ENCODE data around the gene ZNF239. TPM values are rescaled to one million over a fixed set of nuclear protein-coding genes. Genes with fewer than 3 reads are reported as not detected.

The ZNF239 gene
- total and polyA plus RNA-seq, 2 of the 4 experiments (the other 2 are of a cell fraction): 7.4 to 12.7 TPM

GRCh38 chr10:43616697-43617370, 42.4 kb upstream of the ZNF239 start:
- no peak overlapping the region for H3K4ac ChIP-seq (ENCODE audit: low read depth, low read length)
- H2BK5ac ChIP-seq (ENCODE audit: low read depth, low read length, poor library complexity, severe bottlenecking): no peak overlapping the region
- H3K9me3 ChIP-seq (ENCODE audit: control insufficient read depth, insufficient read depth, low read length): peaks cover 21% of the 10 kb centered on the region
- no peak overlapping the region for H2BK20ac ChIP-seq (ENCODE audit: low read depth, low read length)
- no peak overlapping the region for H2BK120ac ChIP-seq (ENCODE audit: low read depth, low read length)
- peaks cover 4% of the 10 kb centered on the region; the same call in 1 of the 2 replicates for H3K36me3 ChIP-seq (ENCODE audit: control insufficient read depth, insufficient read depth, low read length)
- no peaks in the 10 kb centered on the region for H3K4me1 ChIP-seq (ENCODE audit: control insufficient read depth, insufficient read depth, low read length)
- no peak overlapping the region for H2AK9ac ChIP-seq (replicated peaks; ENCODE audit: low read depth, low read length, poor library complexity)
- H3K18ac ChIP-seq (ENCODE audit: low read depth, low read length): no peak overlapping the region
- H4K91ac ChIP-seq (ENCODE audit: insufficient read depth, low read depth, low read length): no peak overlapping the region
- ChIA-PET POLR2A (ENCODE audit: unreplicated experiment) (no interaction called here), CTCF (no interaction called here)
- no peak overlapping the region for H3K27ac ChIP-seq (ENCODE audit: insufficient read depth, low read length)
- H2BK15ac ChIP-seq (ENCODE audit: low read depth, low read length): no peak overlapping the region
- H2AK5ac ChIP-seq (ENCODE audit: low read depth, low read length): no peak overlapping the region
- no peak overlapping the region for H3K9ac ChIP-seq (ENCODE audit: low read depth, low read length)
- no peak overlapping the region for H2AFZ ChIP-seq (replicated peaks; ENCODE audit: low read length, poor library complexity)
- TF ChIP-seq RFX5 (IDR thresholded peaks at IDR 0.05; ENCODE audit: low read depth, low read length) (no peak), CEBPB (IDR thresholded peaks at IDR 0.05; ENCODE audit: low read depth, low read length) (no peak), CTCF (conservative IDR thresholded peaks at IDR 0.05; ENCODE audit: low read depth, low read length) (no peak)
- no peak overlapping the region for H3K14ac ChIP-seq (replicated peaks; ENCODE audit: low read depth, low read length)
- no peak overlapping the region for H4K5ac ChIP-seq (ENCODE audit: low read depth, low read length)
- no peak overlapping the region for H4K8ac ChIP-seq (ENCODE audit: low read depth in 2 of 2, low read length in 2 of 2)
- no peak overlapping the region for H3K56ac ChIP-seq (ENCODE audit: extremely low read depth, insufficient read depth, low read length)
- intact Hi-C loops (cut with micrococcal nuclease): no loop called here
- in situ Hi-C loops (cut with MboI; ENCODE audit: low sequenced_read_pairs): no loop called here
- BruUV-seq (replicated peaks): no TSS peak
- H3K4me2 ChIP-seq (ENCODE audit: low read depth, low read length): no peak overlapping the region
- no peak overlapping the region for H3K23ac ChIP-seq (ENCODE audit: low read depth, low read length)
- no peaks in the 10 kb centered on the region for H3K27me3 ChIP-seq (ENCODE audit: control insufficient read depth, insufficient read depth, low read length)
- no peak overlapping the region for H3K4me3 ChIP-seq (ENCODE audit: insufficient read depth, low read depth, low read length)
- H3K79me1 ChIP-seq (ENCODE audit: low read depth in 1 of 2, low read length in 2 of 2): no peaks in the 10 kb centered on the region; a peak in 1 of 4 replicates
- dilution Hi-C loops (cut with HindIII; ENCODE audit: low sequenced_read_pairs, unreplicated experiment): no loop called here
- whole genome bisulfite sequencing, 2 experiments (ENCODE audit: extremely low coverage in 2 of 2, insufficient read length in 1 of 2): no CpG with 5 or more reads among the region's 6 CpGs
- H4K20me1 ChIP-seq (ENCODE audit: insufficient read depth, low read length): no peaks in the 10 kb centered on the region
- no peak for DNase-seq
- H3K9me1 ChIP-seq (ENCODE audit: insufficient read depth, low read length): no peaks in the 10 kb centered on the region
- ATAC-seq (ENCODE audit: low read depth): no peak

Measured in IMR-90 (cell line).